Measurements from ENCODE around the gene TRIM50.

- no peak for TF ChIP-seq CTCF (IDR thresholded peaks at IDR 0.05)
- TF ChIP-seq POLR2AphosphoS5 (IDR thresholded peaks at IDR 0.05), result no peak
- no peak for TF ChIP-seq EP300 (IDR thresholded peaks at IDR 0.05)
- TF ChIP-seq POLR2A (IDR thresholded peaks at IDR 0.05), result no peak
These were observed 41.7 kb upstream of the TRIM50 start for GRCh38 chr7:73369622-73370021.

Data from stomach (tissue), 4 donors.